Brain pericyte (primary cell): Measurements from ENCODE around the gene RBM20.

ENCODE experiments used
- DNase-seq: peaks from one replicate; pipeline ENCODE4 v3.0.0-alpha.2; 2012; ENCODE audit warnings: low read depth, low spot score

The RBM20 gene

GRCh38 chr10:110784198-110784597 lies 140.1 kb downstream of the RBM20 start:
- DNase-seq = no peak

- no peak for DNase-seq
Measured at GRCh38 chr10:110786172-110786571, 142.0 kb downstream of the RBM20 start.

GRCh38 chr10:110788620-110789385 lies 144.7 kb downstream of the RBM20 start:
- no peak for DNase-seq

- no peak for DNase-seq
Measured at GRCh38 chr10:110789604-110790433, 145.7 kb downstream of the RBM20 start.

GRCh38 chr10:110790913-110791506 lies 146.9 kb downstream of the RBM20 start:
- no peak for DNase-seq

GRCh38 chr10:110791541-110792073 lies 147.5 kb downstream of the RBM20 start:
- DNase-seq = no peak

GRCh38 chr10:110792476-110793125 lies 148.5 kb downstream of the RBM20 start:
- no peak for DNase-seq

- DNase-seq = no peak
Measured at GRCh38 chr10:110793128-110793812, 149.1 kb downstream of the RBM20 start.

- DNase-seq = peak; percentile 62
Measured at GRCh38 chr10:110793886-110794285, 149.8 kb downstream of the RBM20 start.

- DNase-seq = no peak
Measured at GRCh38 chr10:110794808-110795207, 150.7 kb downstream of the RBM20 start.

GRCh38 chr10:110797416-110797815 lies 153.3 kb downstream of the RBM20 start:
- DNase-seq = no peak

GRCh38 chr10:110798340-110798739 lies 154.2 kb downstream of the RBM20 start:
- no peak for DNase-seq

- DNase-seq = no peak
Measured at GRCh38 chr10:110802090-110802489, 158.0 kb downstream of the RBM20 start.

- DNase-seq = peak; percentile 55
Measured at GRCh38 chr10:110802551-110803238, 158.6 kb downstream of the RBM20 start.

- no peak for DNase-seq
Measured at GRCh38 chr10:110803239-110803749, 159.2 kb downstream of the RBM20 start.

- no peak for DNase-seq
Measured at GRCh38 chr10:110803830-110804338, 159.7 kb downstream of the RBM20 start.

GRCh38 chr10:110804376-110804775 lies 160.2 kb downstream of the RBM20 start:
- no peak for DNase-seq

- DNase-seq = no peak
Measured at GRCh38 chr10:110805292-110805691, 161.2 kb downstream of the RBM20 start.

- DNase-seq = no peak
Measured at GRCh38 chr10:110806335-110806734, 162.2 kb downstream of the RBM20 start.

- DNase-seq = no peak
Measured at GRCh38 chr10:110808123-110808522, 164.0 kb downstream of the RBM20 start.
